Liver (tissue), 9 donors: ENCODE measurements around the gene RECQL5. TPM values are rescaled to one million over a fixed set of nuclear protein-coding genes. Genes with fewer than 3 reads are reported as not detected.

Source experiments
- DNase-seq: peaks from one replicate; pipeline ENCODE4 v3.0.0-alpha.2; 2017; ENCODE audit warnings: low spot score
- H3K27ac ChIP-seq, 2 donors: one replicate each; pipeline ENCODE4 v1.7.0; 2013; ENCODE audit warnings: inconsistent platforms in 2 of 2, low read length in 2 of 2, control low read depth in 1 of 2, low read depth in 1 of 2, mild to moderate bottlenecking in 1 of 2
- H3K27me3 ChIP-seq, 4 donors: one replicate each; pipeline versions ENCODE4 v1.6.1 to v1.7.0; 2013; ENCODE audit warnings: low read length in 3 of 4, inconsistent platforms in 1 of 4, mild to moderate bottlenecking in 1 of 4, moderate library complexity in 1 of 4; ENCODE audit not compliant: control insufficient read depth in 4 of 4, insufficient read depth in 4 of 4
- H3K36me3 ChIP-seq, 4 donors: one replicate each; pipeline versions ENCODE4 v1.6.1 to v1.7.0; 2013; ENCODE audit warnings: low read length in 3 of 4, mild to moderate bottlenecking in 3 of 4, low read depth in 1 of 4, moderate library complexity in 1 of 4; ENCODE audit not compliant: control insufficient read depth in 4 of 4, insufficient read depth in 3 of 4
- H3K4me1 ChIP-seq, 4 donors: one replicate each; pipeline versions ENCODE4 v1.6.1 to v1.7.0; 2013; ENCODE audit warnings: low read length in 3 of 4, mild to moderate bottlenecking in 3 of 4, moderate library complexity in 1 of 4; ENCODE audit not compliant: control insufficient read depth in 4 of 4, insufficient read depth in 4 of 4
- H3K4me3 ChIP-seq, 3 donors: one replicate each; pipeline versions ENCODE4 v1.6.1 to v1.7.0; 2013; ENCODE audit warnings: low read length in 3 of 3, control low read depth in 1 of 3, low read depth in 1 of 3, mild to moderate bottlenecking in 1 of 3
- H3K9ac ChIP-seq, 2 donors: one replicate each; pipeline ENCODE4 v1.7.0; 2013; ENCODE audit warnings: low read length in 2 of 2, mild to moderate bottlenecking in 2 of 2, moderate library complexity in 2 of 2, control low read depth in 1 of 2, low read depth in 1 of 2
- H3K9me3 ChIP-seq, 4 donors: one replicate each; pipeline versions ENCODE4 v1.6.1 to v1.7.0; 2013; ENCODE audit warnings: low read length in 3 of 4; ENCODE audit not compliant: control insufficient read depth in 4 of 4
- ATF3 ChIP-seq: IDR thresholded peaks from 2 replicates; pipeline ENCODE4 v1.6.1; 2016; ENCODE audit warnings: antibody characterized with exemption
- CTCF ChIP-seq: fragments of 150-350 bp; IDR thresholded peaks from 2 replicates; pipeline ENCODE4 v1.5.1; 2017; ENCODE audit warnings: improper control_type of control experiment, low read depth, low read length; ENCODE audit not compliant: missing input control
- EGR1 ChIP-seq, 2 donors: IDR thresholded peaks; 2 replicates each; pipeline ENCODE4 v1.6.1; 2016 to 2018; ENCODE audit warnings: antibody characterized with exemption in 2 of 2, low read depth in 2 of 2
- FOXA1 ChIP-seq: IDR thresholded peaks from 2 replicates; pipeline ENCODE4 v1.6.1; 2016; ENCODE audit warnings: antibody characterized with exemption
- HNF4G ChIP-seq: IDR thresholded peaks from 2 replicates; pipeline ENCODE4 v1.6.1; 2016; ENCODE audit warnings: antibody characterized with exemption
- JUND ChIP-seq, 2 donors: IDR thresholded peaks; 2 replicates each; pipeline ENCODE4 v1.6.1; 2016; ENCODE audit warnings: antibody characterized with exemption in 2 of 2
- RAD21 ChIP-seq, 2 donors: IDR thresholded peaks; 2 replicates each; pipeline ENCODE4 v1.6.1; 2016; ENCODE audit warnings: antibody characterized with exemption in 2 of 2, mild to moderate bottlenecking in 2 of 2
- RXRA ChIP-seq, 2 donors: IDR thresholded peaks; 2 replicates each; pipeline ENCODE4 v1.6.1; 2017 to 2018; ENCODE audit warnings: antibody characterized with exemption in 2 of 2, mild to moderate bottlenecking in 1 of 2
- SP1 ChIP-seq: IDR thresholded peaks from 2 replicates; pipeline ENCODE4 v1.6.1; 2018; ENCODE audit warnings: antibody characterized with exemption, mild to moderate bottlenecking
- TAF1 ChIP-seq: conservative IDR thresholded peaks from 2 replicates; pipeline ENCODE4 v1.6.1; 2016; ENCODE audit warnings: antibody characterized with exemption, mild to moderate bottlenecking
- WGBS: extraction: QIAGEN DNeasy Blood & Tissue Kit; methylation state at CpG from one replicate; pipeline ENCODE4 v1.1.7; 2013; 5-methylcytosine and 5-hydroxymethylcytosine counted together
- polyA plus RNA-seq, 2 donors: library from polyadenylated mRNA; stranded (reverse) in 1 of 2; unstranded in 1 of 2; fragments of 200-250 nt in 1 of 2; fragments of >200 nt in 1 of 2; fragmentation: Nextera tagmentation in 1 of 2; extraction: Ambion mirVana in 1 of 2; gene quantifications; one replicate each; pipeline versions ENCODE4 v1.2.1 to v1.2.3, GENCODE V29; 2013 to 2015
- total RNA-seq, 2 donors: library from RNA; depleted of rRNA; stranded (reverse); fragments of >200 nt; gene quantifications; one replicate each; pipeline ENCODE4 v1.2.3, GENCODE V29; 2014
- TF ChIP-seq, protein P1 (sequence below): IDR thresholded peaks from 2 replicates; pipeline ENCODE4 v1.6.1; 2016; ENCODE audit warnings: antibody characterized with exemption
- donor health status: healthy.
- donor health status: healthy.
- donor health status: healthy.
- donor health status: healthy.
- donor health status: healthy.

Gene RECQL5
- total and polyA plus RNA-seq, 4 donors = 8.3 to 15.1 (median 11.5) TPM

DNA sequence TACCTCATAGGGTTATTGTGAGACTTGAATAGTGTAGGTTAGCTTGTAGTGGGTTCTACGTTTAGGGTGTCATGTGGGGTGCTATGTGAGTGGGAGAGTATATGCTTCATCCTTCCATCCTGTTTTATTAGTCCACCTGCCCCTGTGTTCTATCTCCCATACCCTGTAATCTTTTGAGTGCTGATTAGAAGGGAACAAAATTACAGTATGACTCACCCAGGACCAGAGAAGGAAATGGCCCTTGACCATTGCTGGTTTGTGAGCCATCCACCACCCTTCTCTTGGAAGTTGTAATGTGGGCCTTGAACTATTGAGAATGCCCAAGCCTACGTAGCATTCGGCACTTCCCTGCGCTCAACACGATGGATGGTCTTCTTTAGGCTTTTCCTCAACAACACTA lies 17.3 kb upstream of the RECQL5 start:
- no peak overlapping the region for H3K27ac ChIP-seq
- no peaks in the 10 kb centered on the region for H3K4me1 ChIP-seq
- peaks cover 0 to 14% (median 2%) of the 10 kb centered on the region in 4 donors for H3K36me3 ChIP-seq
- DNase-seq = no peak
- H3K27me3 ChIP-seq = no peaks in the 10 kb centered on the region
- no peak overlapping the region for H3K9ac ChIP-seq
- TF ChIP-seq TAF1 = no peak
- no peak for TF ChIP-seq SP1
- no peak for TF ChIP-seq RXRA (IDR thresholded peaks at IDR 0.05)
- TF ChIP-seq ATF3 = no peak
- TF ChIP-seq CTCF = no peak
- H3K4me3 ChIP-seq = no peak overlapping the region
- 95% methylated on average over 5 of the region's 5 CpGs for WGBS
- no peaks in the 10 kb centered on the region for H3K9me3 ChIP-seq

DNA sequence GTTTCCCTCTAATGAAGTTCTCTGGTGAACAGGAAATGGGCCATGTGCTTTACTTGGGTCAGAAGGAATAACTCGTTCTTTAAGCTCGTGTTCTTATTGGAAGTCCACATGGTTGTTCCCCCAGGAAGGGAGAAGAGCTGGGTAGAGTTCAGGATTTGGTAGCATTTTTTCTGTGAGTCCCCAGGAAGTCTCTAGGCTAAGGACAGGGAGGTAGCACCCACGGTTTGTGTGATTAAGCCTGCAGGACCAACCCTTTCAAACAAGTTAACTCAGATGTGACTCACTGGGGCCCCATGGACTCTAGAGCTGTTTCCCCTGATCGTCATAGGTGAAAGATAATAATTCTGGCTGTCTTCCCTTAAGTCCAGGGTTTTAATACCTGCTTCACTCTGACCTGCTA lies 16.6 kb upstream of the RECQL5 start:
- Histone ChIP-seq H3K27me3 (no peaks in the 10 kb centered on the region), H3K9ac (no peak overlapping the region), H3K36me3 (peaks cover 1 to 14% (median 3%) of the 10 kb centered on the region in 4 donors), H3K9me3 (no peaks in the 10 kb centered on the region), H3K4me1 (no peaks in the 10 kb centered on the region), H3K4me3 (no peak overlapping the region), H3K27ac (no peak overlapping the region)
- DNase-seq = no peak
- TF ChIP-seq EGR1 (IDR thresholded peaks at IDR 0.05; ENCODE audit: low read depth in 2 of 2) = no peak
- no peak for TF ChIP-seq FOXA1
- TF ChIP-seq, protein P1, sequence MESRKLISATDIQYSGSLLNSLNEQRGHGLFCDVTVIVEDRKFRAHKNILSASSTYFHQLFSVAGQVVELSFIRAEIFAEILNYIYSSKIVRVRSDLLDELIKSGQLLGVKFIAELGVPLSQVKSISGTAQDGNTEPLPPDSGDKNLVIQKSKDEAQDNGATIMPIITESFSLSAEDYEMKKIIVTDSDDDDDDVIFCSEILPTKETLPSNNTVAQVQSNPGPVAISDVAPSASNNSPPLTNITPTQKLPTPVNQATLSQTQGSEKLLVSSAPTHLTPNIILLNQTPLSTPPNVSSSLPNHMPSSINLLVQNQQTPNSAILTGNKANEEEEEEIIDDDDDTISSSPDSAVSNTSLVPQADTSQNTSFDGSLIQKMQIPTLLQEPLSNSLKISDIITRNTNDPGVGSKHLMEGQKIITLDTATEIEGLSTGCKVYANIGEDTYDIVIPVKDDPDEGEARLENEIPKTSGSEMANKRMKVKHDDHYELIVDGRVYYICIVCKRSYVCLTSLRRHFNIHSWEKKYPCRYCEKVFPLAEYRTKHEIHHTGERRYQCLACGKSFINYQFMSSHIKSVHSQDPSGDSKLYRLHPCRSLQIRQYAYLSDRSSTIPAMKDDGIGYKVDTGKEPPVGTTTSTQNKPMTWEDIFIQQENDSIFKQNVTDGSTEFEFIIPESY = no peak
- TF ChIP-seq SP1 = no peak
- no peak for TF ChIP-seq TAF1
- TF ChIP-seq ATF3 = no peak
- TF ChIP-seq CTCF = no peak
- no peak for TF ChIP-seq HNF4G
- TF ChIP-seq RAD21 (IDR thresholded peaks at IDR 0.05) = no peak
- no peak for TF ChIP-seq JUND (IDR thresholded peaks at IDR 0.05)
- WGBS = 81% methylated on average over 4 of the region's 4 CpGs
